Omental fat pad (tissue), 4 donors: ENCODE measurements around the gene CHST11. TPM values are rescaled to one million over a fixed set of nuclear protein-coding genes. Genes with fewer than 3 reads are reported as not detected.

Experiments used
- ATAC-seq: fragments of 150-250 bp; one replicate; pipeline ENCODE4 v1.9.1; 2016; ENCODE audit warnings: mild to moderate bottlenecking, moderate library complexity; ENCODE audit not compliant: low FRiP score
- DNase-seq: peaks from one replicate; pipeline ENCODE4 v3.0.0-alpha.2; 2019; ENCODE audit warnings: low spot score
- total RNA-seq, 4 donors: library from RNA; depleted of rRNA; stranded (reverse); fragments of >200 nt; gene quantifications; one replicate each; pipeline ENCODE4 v1.1.0, GENCODE V29; 2016
- TF ChIP-seq, protein P1 (sequence below), 3 donors: fragments of 450-650 bp; IDR thresholded peaks; one replicate each; pipeline ENCODE4 v1.5.1; 2016 to 2017; ENCODE audit warnings: antibody characterized with exemption in 3 of 3, mild to moderate bottlenecking in 3 of 3, moderate library complexity in 2 of 3

Gene CHST11
- total RNA-seq, 4 donors from 2014 or later = 12.2 to 58.6 (median 30.1) TPM

DNA sequence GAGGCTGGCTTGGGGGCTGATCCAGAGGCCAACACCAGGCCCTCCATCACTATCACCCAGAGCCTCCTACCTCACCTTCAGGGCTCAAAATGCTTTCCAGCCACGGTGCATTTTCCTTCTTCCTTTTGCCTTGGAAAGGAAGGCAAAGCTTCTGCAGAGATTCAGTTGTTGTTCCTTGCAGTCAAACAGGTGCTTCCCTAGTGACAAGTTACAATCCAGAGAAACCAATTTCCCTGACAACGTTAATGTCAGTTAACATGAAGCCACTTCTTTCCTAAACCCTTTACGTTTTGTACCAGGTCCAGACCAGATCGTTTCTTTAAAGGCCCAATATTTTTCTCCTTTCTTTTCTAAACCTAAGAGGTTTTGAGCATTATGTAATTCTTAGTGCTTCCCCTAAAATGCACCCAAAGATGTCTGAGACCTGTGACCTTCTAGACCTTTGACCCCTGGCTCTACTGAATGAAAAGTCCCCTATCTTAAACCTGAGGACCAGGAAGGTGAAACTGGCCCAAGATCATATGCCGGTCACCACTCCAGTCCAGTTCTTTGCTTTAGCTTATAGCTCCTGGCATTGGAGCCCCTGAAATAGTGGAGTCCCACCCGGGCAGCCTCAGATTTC is 289.8 kb downstream of the CHST11 start:
- DNase-seq (no peak), ATAC-seq (no peak)
- TF ChIP-seq, protein P1, sequence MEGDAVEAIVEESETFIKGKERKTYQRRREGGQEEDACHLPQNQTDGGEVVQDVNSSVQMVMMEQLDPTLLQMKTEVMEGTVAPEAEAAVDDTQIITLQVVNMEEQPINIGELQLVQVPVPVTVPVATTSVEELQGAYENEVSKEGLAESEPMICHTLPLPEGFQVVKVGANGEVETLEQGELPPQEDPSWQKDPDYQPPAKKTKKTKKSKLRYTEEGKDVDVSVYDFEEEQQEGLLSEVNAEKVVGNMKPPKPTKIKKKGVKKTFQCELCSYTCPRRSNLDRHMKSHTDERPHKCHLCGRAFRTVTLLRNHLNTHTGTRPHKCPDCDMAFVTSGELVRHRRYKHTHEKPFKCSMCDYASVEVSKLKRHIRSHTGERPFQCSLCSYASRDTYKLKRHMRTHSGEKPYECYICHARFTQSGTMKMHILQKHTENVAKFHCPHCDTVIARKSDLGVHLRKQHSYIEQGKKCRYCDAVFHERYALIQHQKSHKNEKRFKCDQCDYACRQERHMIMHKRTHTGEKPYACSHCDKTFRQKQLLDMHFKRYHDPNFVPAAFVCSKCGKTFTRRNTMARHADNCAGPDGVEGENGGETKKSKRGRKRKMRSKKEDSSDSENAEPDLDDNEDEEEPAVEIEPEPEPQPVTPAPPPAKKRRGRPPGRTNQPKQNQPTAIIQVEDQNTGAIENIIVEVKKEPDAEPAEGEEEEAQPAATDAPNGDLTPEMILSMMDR (IDR thresholded peaks at IDR 0.05) = no peak

- TF ChIP-seq, protein P1 (IDR thresholded peaks at IDR 0.05) = no peak
- no peak for ATAC-seq
- no peak for DNase-seq
Measured at GRCh38 chr12:104747330-104747729, 290.6 kb downstream of the CHST11 start.

GRCh38 chr12:104747955-104748354 is 291.2 kb downstream of the CHST11 start:
- ATAC-seq = no peak
- TF ChIP-seq, protein P1 (IDR thresholded peaks at IDR 0.05) = no peak
- DNase-seq = no peak

GRCh38 chr12:104748356-104748755 is 291.6 kb downstream of the CHST11 start:
- DNase-seq = no peak
- TF ChIP-seq, protein P1 (IDR thresholded peaks at IDR 0.05) = no peak
- no peak for ATAC-seq

GRCh38 chr12:104748790-104749189 is 292.0 kb downstream of the CHST11 start:
- TF ChIP-seq, protein P1 (IDR thresholded peaks at IDR 0.05) = no peak
- DNase-seq (no peak), ATAC-seq (no peak)

GRCh38 chr12:104749545-104749944 is 292.8 kb downstream of the CHST11 start:
- TF ChIP-seq, protein P1 (IDR thresholded peaks at IDR 0.05) = no peak
- DNase-seq = no peak
- ATAC-seq = no peak

DNA sequence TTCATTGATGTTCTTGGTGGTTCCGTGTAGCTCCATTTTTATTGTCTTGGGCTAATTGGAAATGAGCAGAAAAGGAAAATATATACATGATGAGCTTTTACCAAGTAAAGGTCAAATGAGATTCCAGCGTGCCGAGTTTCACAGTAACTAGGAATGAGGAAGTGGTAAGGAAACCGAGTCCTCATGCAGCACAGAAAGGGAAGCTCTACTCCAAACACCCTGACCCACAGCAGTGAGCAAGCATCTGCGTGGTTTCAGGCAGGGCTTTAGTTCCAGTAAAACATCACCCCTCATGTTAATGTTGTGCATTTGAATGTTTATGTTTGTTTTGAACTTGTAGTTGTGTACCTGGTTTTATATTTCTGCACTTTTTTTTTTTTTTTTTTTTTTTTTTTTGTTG is 293.3 kb downstream of the CHST11 start:
- DNase-seq (no peak), ATAC-seq (no peak)

More for the DNA sequence above, 293.3 kb downstream of the CHST11 start:
- TF ChIP-seq, protein P1 (IDR thresholded peaks at IDR 0.05) = no peak
